ENCODE results near the gene CACNG5.
A peak's percentile ranks its signal among the peaks of the same experiment; 100 is the strongest.

The CACNG5 gene

GRCh38 chr17:66834919-66835454, at the start of gene CACNG5:
Gene CACNG5, plus strand, starts transcription at chr17:66835117. Its CDS starts 42,216 bp downstream, at chr17:66877333.
- peak; percentile 26 for DNase-seq

GRCh38 chr17:66786107-66786506, 48.8 kb upstream of the CACNG5 start:
- DNase-seq, result peak; percentile 34

GRCh38 chr17:66787914-66788313, 47.0 kb upstream of the CACNG5 start:
- DNase-seq, result no peak

GRCh38 chr17:66789093-66789492, 45.8 kb upstream of the CACNG5 start:
- no peak for DNase-seq

GRCh38 chr17:66789961-66790437, 44.9 kb upstream of the CACNG5 start:
- no peak for DNase-seq

GRCh38 chr17:66790501-66791061, 44.3 kb upstream of the CACNG5 start:
- no peak for DNase-seq

- DNase-seq, result peak; percentile 38
These were observed 43.6 kb upstream of the CACNG5 start for GRCh38 chr17:66791347-66791746.

- DNase-seq, result no peak
These were observed 41.1 kb upstream of the CACNG5 start for GRCh38 chr17:66793814-66794213.

GRCh38 chr17:66795486-66795885, 39.4 kb upstream of the CACNG5 start:
- no peak for DNase-seq

GRCh38 chr17:66799849-66800537, 34.9 kb upstream of the CACNG5 start:
- DNase-seq, result no peak

GRCh38 chr17:66803474-66803951, 31.4 kb upstream of the CACNG5 start:
- no peak for DNase-seq

- DNase-seq, result no peak
These were observed 29.4 kb upstream of the CACNG5 start for GRCh38 chr17:66805567-66805966.

GRCh38 chr17:66807182-66807581, 27.7 kb upstream of the CACNG5 start:
- DNase-seq, result no peak

- DNase-seq, result no peak
These were observed 25.5 kb upstream of the CACNG5 start for GRCh38 chr17:66809408-66809807.

- no peak for DNase-seq
These were observed 23.8 kb upstream of the CACNG5 start for GRCh38 chr17:66810951-66811682.

GRCh38 chr17:66811683-66812054, 23.2 kb upstream of the CACNG5 start:
- no peak for DNase-seq

- no peak for DNase-seq
These were observed 22.3 kb upstream of the CACNG5 start for GRCh38 chr17:66812571-66812970.

GRCh38 chr17:66813296-66813695, 21.6 kb upstream of the CACNG5 start:
- DNase-seq, result no peak

- no peak for DNase-seq
These were observed 20.9 kb upstream of the CACNG5 start for GRCh38 chr17:66814026-66814425.

GRCh38 chr17:66814570-66814969, 20.3 kb upstream of the CACNG5 start:
- no peak for DNase-seq

- no peak for DNase-seq
These were observed 17.2 kb upstream of the CACNG5 start for GRCh38 chr17:66817750-66818149.

GRCh38 chr17:66819466-66819865, 15.5 kb upstream of the CACNG5 start:
- DNase-seq, result no peak

GRCh38 chr17:66822009-66822408, 12.9 kb upstream of the CACNG5 start:
- no peak for DNase-seq

- no peak for DNase-seq
These were observed 8.1 kb upstream of the CACNG5 start for GRCh38 chr17:66826856-66827255.
